Activated B cell treated with CpG ODN at 0.5 μM for 24 hours (primary cell): ENCODE data around the gene KIAA1614. TPM values are rescaled to one million over a fixed set of nuclear protein-coding genes. Genes with fewer than 3 reads are reported as not detected.

ENCODE experiments used
- ATAC-seq: fragments of 200-7000 bp; cut with Tn5 transposase; one replicate; pipeline ENCODE4 v1.10.0; 2021; ENCODE audit warnings: low read depth, mild to moderate bottlenecking, moderate library complexity
- CTCF ChIA-PET: fragments of 350-600 bp; sonication (Branson Sonifier 250); formaldehyde crosslinking; loops from one replicate; lab custom pipeline; 2021; ENCODE audit warnings: antibody characterized with exemption; lab: Charles Lee
- POLR2A ChIA-PET: fragments of 350-600 bp; sonication (Branson Sonifier 250); formaldehyde crosslinking; loops from one replicate; lab custom pipeline; 2021; ENCODE audit warnings: antibody characterized with exemption; lab: Charles Lee
- DNase-seq: peaks from one replicate; pipeline ENCODE4 v3.0.0; 2022
- H3K27ac Mint-ChIP-seq: one replicate; pipeline ENCODE4 v1.8.0; 2020; ENCODE audit warnings: mixed read lengths
- H3K27me3 Mint-ChIP-seq: one replicate; pipeline ENCODE4 v1.8.0; 2021; ENCODE audit warnings: mixed read lengths
- H3K36me3 Mint-ChIP-seq: one replicate; pipeline ENCODE4 v1.8.0; 2021; ENCODE audit warnings: low read depth, mixed read lengths
- H3K4me1 Mint-ChIP-seq: one replicate; pipeline ENCODE4 v1.8.0; 2021; ENCODE audit warnings: mixed read lengths
- H3K4me3 Mint-ChIP-seq: one replicate; pipeline ENCODE4 v1.8.0; 2020; ENCODE audit warnings: mild to moderate bottlenecking, mixed read lengths
- H3K9me3 Mint-ChIP-seq: one replicate; pipeline ENCODE4 v1.8.0; 2020; ENCODE audit warnings: mixed read lengths
- intact Hi-C: fragments of 100-400 bp; cut with micrococcal nuclease; formaldehyde crosslinking; loops from one replicate; pipeline ENCODE4 v1.15.1; 2024
- total RNA-seq: library from RNA; stranded (reverse); gene quantifications from 2 replicates; pipeline ENCODE4 v1.2.3, GENCODE V29; 2022
- TF ChIP-seq, protein P1 (sequence below): fragments of 200-600 bp; IDR thresholded peaks from one replicate; pipeline ENCODE4 v1.8.0; 2022; ENCODE audit warnings: antibody characterized with exemption, mild to moderate bottlenecking

The KIAA1614 gene
- total RNA-seq, 1 donor from 2014 or later, result 0.38 TPM

DNA sequence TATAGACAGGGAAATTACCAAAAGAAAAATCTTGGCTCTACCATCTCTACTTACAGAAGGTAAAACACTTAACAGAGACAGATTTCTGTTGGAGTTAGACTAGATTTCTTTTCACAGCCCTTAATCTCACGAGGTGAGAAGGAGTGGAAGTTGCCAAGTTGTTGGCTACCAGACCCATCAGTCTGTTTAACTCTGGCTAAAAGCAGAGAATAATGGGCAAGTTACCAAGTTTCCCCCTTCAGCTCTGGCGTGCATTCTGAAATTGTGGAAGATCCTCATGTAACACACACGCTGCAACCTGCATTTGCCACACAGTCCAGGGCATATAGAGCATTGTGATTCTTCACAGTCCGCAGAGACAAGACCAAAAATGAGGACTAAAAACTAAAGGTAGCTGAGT lies 60.7 kb downstream of the KIAA1614 start:
- Mint-ChIP-seq H3K4me3 (no peak overlapping the region), H3K27ac (no peak overlapping the region), H3K4me1 (peaks cover 8% of the 10 kb centered on the region), H3K9me3 (no peaks in the 10 kb centered on the region), H3K36me3 (peaks cover 88% of the 10 kb centered on the region), H3K27me3 (no peaks in the 10 kb centered on the region)
- ChIA-PET POLR2A (no interaction called here), CTCF (no interaction called here)
- TF ChIP-seq, protein P1, sequence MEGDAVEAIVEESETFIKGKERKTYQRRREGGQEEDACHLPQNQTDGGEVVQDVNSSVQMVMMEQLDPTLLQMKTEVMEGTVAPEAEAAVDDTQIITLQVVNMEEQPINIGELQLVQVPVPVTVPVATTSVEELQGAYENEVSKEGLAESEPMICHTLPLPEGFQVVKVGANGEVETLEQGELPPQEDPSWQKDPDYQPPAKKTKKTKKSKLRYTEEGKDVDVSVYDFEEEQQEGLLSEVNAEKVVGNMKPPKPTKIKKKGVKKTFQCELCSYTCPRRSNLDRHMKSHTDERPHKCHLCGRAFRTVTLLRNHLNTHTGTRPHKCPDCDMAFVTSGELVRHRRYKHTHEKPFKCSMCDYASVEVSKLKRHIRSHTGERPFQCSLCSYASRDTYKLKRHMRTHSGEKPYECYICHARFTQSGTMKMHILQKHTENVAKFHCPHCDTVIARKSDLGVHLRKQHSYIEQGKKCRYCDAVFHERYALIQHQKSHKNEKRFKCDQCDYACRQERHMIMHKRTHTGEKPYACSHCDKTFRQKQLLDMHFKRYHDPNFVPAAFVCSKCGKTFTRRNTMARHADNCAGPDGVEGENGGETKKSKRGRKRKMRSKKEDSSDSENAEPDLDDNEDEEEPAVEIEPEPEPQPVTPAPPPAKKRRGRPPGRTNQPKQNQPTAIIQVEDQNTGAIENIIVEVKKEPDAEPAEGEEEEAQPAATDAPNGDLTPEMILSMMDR, result no peak
- no peak for ATAC-seq
- intact Hi-C loops, result no loop called here
- DNase-seq, result no peak

DNA sequence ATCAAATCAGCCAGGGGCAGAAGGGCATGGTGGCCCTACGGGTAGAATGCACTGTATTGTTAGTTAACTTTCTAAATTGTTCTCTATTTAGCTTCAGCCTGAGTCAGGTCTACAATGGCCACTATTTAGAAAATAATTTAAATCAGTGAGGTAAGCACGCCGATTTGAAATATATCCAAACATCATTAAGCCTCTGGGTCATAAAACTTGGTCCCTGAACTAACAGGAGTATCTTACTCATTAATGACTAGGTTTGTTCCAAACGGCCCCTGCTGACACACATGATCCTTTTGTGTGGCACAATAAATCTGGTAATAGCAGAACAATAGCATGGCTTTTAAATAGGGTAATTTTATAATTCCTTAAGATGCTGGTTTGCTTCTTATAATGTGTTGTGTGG lies 61.5 kb downstream of the KIAA1614 start:
- DNase-seq (no peak), ATAC-seq (no peak)
- H3K27ac Mint-ChIP-seq, result no peak overlapping the region
- ChIA-PET CTCF (no interaction called here), POLR2A (no interaction called here)
- intact Hi-C loops, result no loop called here
- H3K9me3 Mint-ChIP-seq, result no peaks in the 10 kb centered on the region
- H3K36me3 Mint-ChIP-seq, result peaks cover 90% of the 10 kb centered on the region
- H3K4me3 Mint-ChIP-seq, result no peak overlapping the region
- TF ChIP-seq, protein P1, result no peak
- peaks cover 8% of the 10 kb centered on the region for H3K4me1 Mint-ChIP-seq
- H3K27me3 Mint-ChIP-seq, result no peaks in the 10 kb centered on the region

DNA sequence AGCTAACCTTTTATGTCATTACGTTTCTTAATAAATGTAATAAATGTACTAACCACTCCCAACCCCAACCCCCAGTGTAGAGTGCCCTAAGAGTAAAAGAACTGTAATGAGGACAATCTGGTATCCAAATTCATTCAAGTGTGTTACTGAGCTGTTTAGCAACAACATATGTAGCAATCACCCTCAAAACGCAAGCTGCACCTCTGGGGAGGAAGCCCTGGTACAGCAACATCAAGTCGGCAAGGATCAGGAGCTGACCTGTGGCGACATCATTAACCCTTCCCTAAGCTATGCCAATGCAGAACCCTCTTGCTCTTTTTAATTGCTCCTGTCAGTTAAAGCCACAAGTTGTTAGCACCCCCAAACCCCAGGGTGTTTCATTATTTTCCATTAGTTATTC lies 62.9 kb downstream of the KIAA1614 start:
- no peak overlapping the region for H3K27ac Mint-ChIP-seq
- H3K27me3 Mint-ChIP-seq, result no peaks in the 10 kb centered on the region
- H3K4me1 Mint-ChIP-seq, result no peaks in the 10 kb centered on the region
- intact Hi-C loops, result no loop called here
- DNase-seq, result no peak
- no peak for ATAC-seq
- no peaks in the 10 kb centered on the region for H3K9me3 Mint-ChIP-seq
- TF ChIP-seq, protein P1, result no peak
- CTCF ChIA-PET, result interaction anchor here (0.7 to 0.8 kb wide), 2 partner anchors 9 to 112 kb away, joined by 3 read pairs; no protein-coding TSS in a partner anchor
- POLR2A ChIA-PET, result no interaction called here
- H3K36me3 Mint-ChIP-seq, result peaks cover 88% of the 10 kb centered on the region
- H3K4me3 Mint-ChIP-seq, result no peak overlapping the region

DNA sequence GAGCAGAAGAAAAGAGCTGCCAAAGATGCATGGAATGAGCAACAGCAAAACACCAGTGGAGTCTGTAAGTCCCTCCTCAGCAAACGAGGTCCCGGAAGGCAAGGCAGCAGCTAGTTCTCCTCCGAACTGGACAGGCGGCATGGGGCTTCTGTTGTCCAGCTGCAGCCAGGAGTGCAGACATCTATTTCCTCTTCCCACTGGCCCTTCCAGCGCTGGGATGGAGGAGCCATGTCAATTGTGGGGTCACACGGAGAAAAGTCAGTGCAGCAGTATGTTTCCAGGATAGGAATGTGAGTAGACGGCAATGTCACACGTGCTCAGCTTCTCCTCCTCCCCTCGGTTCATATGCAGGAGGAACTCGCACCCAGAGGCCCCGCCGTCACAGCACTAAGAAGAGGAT lies 63.5 kb downstream of the KIAA1614 start:
- no peaks in the 10 kb centered on the region for H3K27me3 Mint-ChIP-seq
- H3K9me3 Mint-ChIP-seq, result no peaks in the 10 kb centered on the region
- no peak overlapping the region for H3K27ac Mint-ChIP-seq
- ChIA-PET POLR2A (no interaction called here), CTCF (interaction anchor here (0.7 kb wide), 1 partner anchor 112 kb away, joined by 3 read pairs; no protein-coding TSS in a partner anchor)
- H3K4me3 Mint-ChIP-seq, result no peak overlapping the region
- TF ChIP-seq, protein P1, result no peak
- H3K4me1 Mint-ChIP-seq, result no peaks in the 10 kb centered on the region
- intact Hi-C loops, result no loop called here
- ATAC-seq (no peak), DNase-seq (no peak)
- H3K36me3 Mint-ChIP-seq, result peaks cover 87% of the 10 kb centered on the region

DNA sequence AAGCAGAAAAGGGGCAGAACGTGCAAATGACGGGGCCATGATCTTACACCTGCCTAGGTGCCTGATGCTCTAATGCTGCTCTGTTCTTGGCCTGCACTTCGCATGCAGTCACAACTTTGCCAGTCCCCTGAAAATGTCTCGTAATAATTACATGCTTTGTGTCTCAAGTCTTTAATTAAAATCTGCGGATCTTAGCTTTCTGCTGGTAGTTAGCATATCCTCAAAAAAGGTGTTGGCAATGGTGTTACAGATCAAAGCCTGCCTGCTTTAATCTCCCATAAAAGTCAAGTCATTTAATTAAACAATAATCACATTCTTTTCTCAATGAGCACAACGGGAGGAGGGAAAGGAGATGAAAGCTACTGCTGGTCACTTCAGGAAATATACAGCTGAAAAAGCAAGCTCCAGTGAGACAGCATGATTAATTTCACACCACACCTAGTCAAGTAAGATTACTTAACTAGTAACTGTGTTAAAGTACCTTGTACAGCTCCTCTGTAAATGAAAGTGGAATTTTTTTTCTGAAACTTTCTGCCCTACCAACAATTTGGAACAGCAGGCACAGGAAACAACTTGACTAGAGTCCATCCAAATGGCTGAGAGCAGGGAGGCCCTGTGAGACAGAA lies 64.1 kb downstream of the KIAA1614 start:
- Mint-ChIP-seq H3K27ac (no peak overlapping the region), H3K27me3 (no peaks in the 10 kb centered on the region), H3K36me3 (peaks cover 84% of the 10 kb centered on the region), H3K4me3 (no peak overlapping the region), H3K9me3 (no peaks in the 10 kb centered on the region), H3K4me1 (peaks cover 6% of the 10 kb centered on the region)
- DNase-seq, result no peak
- ChIA-PET POLR2A (no interaction called here), CTCF (no interaction called here)
- no peak for ATAC-seq
- intact Hi-C loops, result no loop called here
- TF ChIP-seq, protein P1, result no peak
